Suprapubic skin (tissue), 4 donors: ENCODE results near the gene CD40. TPM values are rescaled to one million over a fixed set of nuclear protein-coding genes. Genes with fewer than 3 reads are reported as not detected.

Source experiments
- DNase-seq, 2 donors: peaks; one replicate each; pipeline ENCODE4 v3.0.0-alpha.2; 2019; ENCODE audit warnings: low spot score in 2 of 2
- H3K27ac ChIP-seq: fragments of 200-600 bp; sonication (generic); one replicate; pipeline ENCODE4 v1.5.1; 2019
- H3K27me3 ChIP-seq: fragments of 200-600 bp; sonication (generic); one replicate; pipeline ENCODE4 v1.5.1; 2019
- H3K36me3 ChIP-seq: fragments of 200-600 bp; sonication (generic); one replicate; pipeline ENCODE4 v1.5.1; 2019
- H3K4me1 ChIP-seq: fragments of 200-600 bp; sonication (generic); one replicate; pipeline ENCODE4 v1.5.1; 2019
- H3K4me3 ChIP-seq: fragments of 200-600 bp; sonication (generic); one replicate; pipeline ENCODE4 v1.5.1; 2019; ENCODE audit warnings: mild to moderate bottlenecking
- H3K9me3 ChIP-seq: fragments of 200-600 bp; sonication (generic); one replicate; pipeline ENCODE4 v1.5.1; 2019
- CTCF ChIP-seq, 2 donors: fragments of 200-600 bp in 1 of 2; fragments of 450-650 bp in 1 of 2; sonication (generic) in 1 of 2; IDR thresholded peaks; one replicate each; pipeline ENCODE4 v1.5.1; 2016 to 2019; ENCODE audit warnings: antibody characterized with exemption in 2 of 2, mild to moderate bottlenecking in 1 of 2, moderate library complexity in 1 of 2
- EP300 ChIP-seq: sonication (generic); formaldehyde crosslinking; IDR thresholded peaks from one replicate; pipeline ENCODE4 v1.6.1; 2017; ENCODE audit warnings: antibody characterized with exemption
- POLR2A ChIP-seq, 2 donors: fragments of 450-650 bp; IDR thresholded peaks; one replicate each; pipeline ENCODE4 v1.6.1; 2017; ENCODE audit warnings: antibody characterized with exemption in 2 of 2, mild to moderate bottlenecking in 2 of 2, moderate library complexity in 2 of 2
- POLR2AphosphoS5 ChIP-seq, 3 donors: sonication (generic); formaldehyde crosslinking; IDR thresholded peaks; one replicate each; pipeline ENCODE4 v1.6.1; 2017; ENCODE audit warnings: antibody characterized with exemption in 3 of 3
- WGBS: methylation state at CpG from one replicate; pipeline ENCODE4 v1.1.5; 2018; 5-methylcytosine and 5-hydroxymethylcytosine counted together
- total RNA-seq, 4 donors: library from RNA; depleted of rRNA; stranded (reverse); fragments of >200 nt; gene quantifications; one replicate each; pipeline ENCODE4 v1.1.0, GENCODE V29; 2016

CD40 gene
- total RNA-seq, 4 donors from 2014 or later, result 12.9 to 30.6 (median 17.2) TPM

GRCh38 chr20:46119028-46119546 lies 973 bp downstream of the CD40 start:
- TF ChIP-seq POLR2AphosphoS5 (IDR thresholded peaks at IDR 0.05), result no peak
- TF ChIP-seq CTCF (IDR thresholded peaks at IDR 0.05), result no peak
- TF ChIP-seq POLR2A (IDR thresholded peaks at IDR 0.05), result no peak
- TF ChIP-seq EP300, result no peak

GRCh38 chr20:46119547-46119946 lies 1.4 kb downstream of the CD40 start:
- Histone ChIP-seq H3K36me3 (peaks cover 21% of the 10 kb centered on the region), H3K9me3 (no peaks in the 10 kb centered on the region), H3K4me3 (no peak overlapping the region), H3K27me3 (no peaks in the 10 kb centered on the region), H3K27ac (no peak overlapping the region), H3K4me1 (peaks cover 31% of the 10 kb centered on the region)
- TF ChIP-seq POLR2AphosphoS5 (IDR thresholded peaks at IDR 0.05) (no peak), POLR2A (IDR thresholded peaks at IDR 0.05) (no peak), CTCF (IDR thresholded peaks at IDR 0.05) (no peak), EP300 (no peak)
- 84% methylated on average over 2 of the region's 2 CpGs for WGBS
- no peak for DNase-seq

More at GRCh38 chr20:46119028-46119546, 973 bp downstream of the CD40 start:
- Histone ChIP-seq H3K27ac (no peak overlapping the region), H3K27me3 (no peaks in the 10 kb centered on the region), H3K36me3 (peaks cover 20% of the 10 kb centered on the region), H3K4me3 (peak overlapping the region; percentile 47), H3K9me3 (no peaks in the 10 kb centered on the region), H3K4me1 (peaks cover 31% of the 10 kb centered on the region)
- DNase-seq, result peak in 1 of 2 donors; percentile 73
- WGBS, result 64% methylated on average over 2 of the region's 2 CpGs

GRCh38 chr20:46120136-46120535 lies 2.0 kb downstream of the CD40 start:
- no peaks in the 10 kb centered on the region for H3K27me3 ChIP-seq
- H3K36me3 ChIP-seq, result peaks cover 21% of the 10 kb centered on the region
- H3K4me3 ChIP-seq, result no peak overlapping the region
- H3K27ac ChIP-seq, result no peak overlapping the region
- 88% methylated on average over 2 of the region's 2 CpGs for WGBS
- TF ChIP-seq EP300 (no peak), POLR2AphosphoS5 (IDR thresholded peaks at IDR 0.05) (no peak), CTCF (IDR thresholded peaks at IDR 0.05) (no peak), POLR2A (IDR thresholded peaks at IDR 0.05) (no peak)
- H3K4me1 ChIP-seq, result peaks cover 31% of the 10 kb centered on the region
- no peak for DNase-seq
- no peaks in the 10 kb centered on the region for H3K9me3 ChIP-seq

GRCh38 chr20:46121184-46121930 lies 3.2 kb downstream of the CD40 start:
- peak; percentile 3 to 24 for DNase-seq
- no peak overlapping the region for H3K4me3 ChIP-seq
- no peak for TF ChIP-seq CTCF (IDR thresholded peaks at IDR 0.05)
- TF ChIP-seq POLR2A (IDR thresholded peaks at IDR 0.05), result no peak
- TF ChIP-seq EP300, result no peak
- TF ChIP-seq POLR2AphosphoS5 (IDR thresholded peaks at IDR 0.05), result no peak
- H3K27ac ChIP-seq, result no peak overlapping the region
- no peaks in the 10 kb centered on the region for H3K9me3 ChIP-seq
- H3K36me3 ChIP-seq, result peaks cover 21% of the 10 kb centered on the region
- 51% methylated on average over 2 of the region's 2 CpGs for WGBS
- peaks cover 31% of the 10 kb centered on the region for H3K4me1 ChIP-seq
- no peaks in the 10 kb centered on the region for H3K27me3 ChIP-seq

- DNase-seq, result peak; percentile 15 to 46
- Histone ChIP-seq H3K27ac (no peak overlapping the region), H3K36me3 (peaks cover 21% of the 10 kb centered on the region), H3K4me1 (peaks cover 29% of the 10 kb centered on the region), H3K27me3 (no peaks in the 10 kb centered on the region), H3K9me3 (no peaks in the 10 kb centered on the region), H3K4me3 (no peak overlapping the region)
- TF ChIP-seq POLR2A (IDR thresholded peaks at IDR 0.05) (no peak), POLR2AphosphoS5 (IDR thresholded peaks at IDR 0.05) (no peak), EP300 (no peak), CTCF (IDR thresholded peaks at IDR 0.05) (no peak)
- 79% methylated on average over 11 of the region's 11 CpGs for WGBS
Observed at GRCh38 chr20:46122071-46122470, 4.0 kb downstream of the CD40 start.
